ENCODE measurements around the gene FAAP24.
"Not testable (repeated sequence)": the region's sequence is repeated elsewhere in the genome, so short reads cannot be mapped to it uniquely, and the experiment has no call there.

The FAAP24 gene

GRCh38 chr19:32971715-32972540 lies at the start of gene FAAP24, which contains the start of gene CEP89:
Gene FAAP24 (plus strand): TSS chr19:32972242. CDS start chr19:32973197, 955 bp downstream.
Gene CEP89 (minus strand): TSS chr19:32971958. CDS start chr19:32971874, 84 bp downstream.
- in situ Hi-C loops (cut with MboI; ENCODE audit: low sequenced_read_pairs), result no loop called here

- in situ Hi-C loops (cut with MboI; ENCODE audit: low sequenced_read_pairs), result no loop called here
Measured at GRCh38 chr19:32924200-32924599, 47.8 kb upstream of the FAAP24 start.

- in situ Hi-C loops (cut with MboI; ENCODE audit: low sequenced_read_pairs), result no loop called here
Measured at GRCh38 chr19:32928806-32929205, 43.2 kb upstream of the FAAP24 start.

GRCh38 chr19:32930567-32930966 lies 41.5 kb upstream of the FAAP24 start:
- in situ Hi-C loops (cut with MboI; ENCODE audit: low sequenced_read_pairs), result no loop called here

- in situ Hi-C loops (cut with MboI; ENCODE audit: low sequenced_read_pairs), result no loop called here
Measured at GRCh38 chr19:32933571-32933970, 38.5 kb upstream of the FAAP24 start.

- in situ Hi-C loops (cut with MboI; ENCODE audit: low sequenced_read_pairs), result no loop called here
Measured at GRCh38 chr19:32935629-32936028, 36.4 kb upstream of the FAAP24 start.

GRCh38 chr19:32936065-32936464 lies 36.0 kb upstream of the FAAP24 start:
- in situ Hi-C loops (cut with MboI; ENCODE audit: low sequenced_read_pairs), result no loop called here

GRCh38 chr19:32941273-32941672 lies 30.8 kb upstream of the FAAP24 start:
- in situ Hi-C loops (cut with MboI; ENCODE audit: low sequenced_read_pairs), result not testable (repeated sequence)

GRCh38 chr19:32945260-32945659 lies 26.8 kb upstream of the FAAP24 start:
- in situ Hi-C loops (cut with MboI; ENCODE audit: low sequenced_read_pairs), result no loop called here

GRCh38 chr19:32966750-32967149 lies 5.3 kb upstream of the FAAP24 start:
- in situ Hi-C loops (cut with MboI; ENCODE audit: low sequenced_read_pairs), result no loop called here

GRCh38 chr19:32969549-32969948 lies 2.5 kb upstream of the FAAP24 start:
- in situ Hi-C loops (cut with MboI; ENCODE audit: low sequenced_read_pairs), result no loop called here

GRCh38 chr19:32971012-32971595 lies 938 bp upstream of the FAAP24 start:
- in situ Hi-C loops (cut with MboI; ENCODE audit: low sequenced_read_pairs), result no loop called here

- in situ Hi-C loops (cut with MboI; ENCODE audit: low sequenced_read_pairs), result loop anchor here (25.0 kb wide), 1 partner anchor 436 kb away; no protein-coding TSS in a partner anchor
Measured at GRCh38 chr19:32976223-32976805, 4.3 kb downstream of the FAAP24 start.

- in situ Hi-C loops (cut with MboI; ENCODE audit: low sequenced_read_pairs), result loop anchor here (25.0 kb wide), 1 partner anchor 435 kb away; no protein-coding TSS in a partner anchor
Measured at GRCh38 chr19:32977280-32977679, 5.2 kb downstream of the FAAP24 start.

GRCh38 chr19:32977813-32978212 lies 5.8 kb downstream of the FAAP24 start:
- in situ Hi-C loops (cut with MboI; ENCODE audit: low sequenced_read_pairs), result loop anchor here (25.0 kb wide), 1 partner anchor 434 kb away; no protein-coding TSS in a partner anchor

- in situ Hi-C loops (cut with MboI; ENCODE audit: low sequenced_read_pairs), result loop anchor here (25.0 kb wide), 1 partner anchor 432 kb away; no protein-coding TSS in a partner anchor
Measured at GRCh38 chr19:32979807-32980206, 7.8 kb downstream of the FAAP24 start.

- in situ Hi-C loops (cut with MboI; ENCODE audit: low sequenced_read_pairs), result loop anchor here (25.0 kb wide), 1 partner anchor 430 kb away; no protein-coding TSS in a partner anchor
Measured at GRCh38 chr19:32982488-32982887, 10.4 kb downstream of the FAAP24 start.

- in situ Hi-C loops (cut with MboI; ENCODE audit: low sequenced_read_pairs), result loop anchor here (25.0 kb wide), 1 partner anchor 424 kb away; no protein-coding TSS in a partner anchor
Measured at GRCh38 chr19:32988254-32988653, 16.2 kb downstream of the FAAP24 start.

- in situ Hi-C loops (cut with MboI; ENCODE audit: low sequenced_read_pairs), result loop anchor here (25.0 kb wide), 1 partner anchor 424 kb away; no protein-coding TSS in a partner anchor
Measured at GRCh38 chr19:32988724-32989123, 16.7 kb downstream of the FAAP24 start.

- in situ Hi-C loops (cut with MboI; ENCODE audit: low sequenced_read_pairs), result loop anchor here (25.0 kb wide), 1 partner anchor 416 kb away; no protein-coding TSS in a partner anchor
Measured at GRCh38 chr19:32995966-32996365, 23.9 kb downstream of the FAAP24 start.

GRCh38 chr19:32997061-32997464 lies 25.0 kb downstream of the FAAP24 start:
- in situ Hi-C loops (cut with MboI; ENCODE audit: low sequenced_read_pairs), result loop anchor here (25.0 kb wide), 1 partner anchor 415 kb away; no protein-coding TSS in a partner anchor
